ENCODE measurements around the gene LRRC74B.
A peak's percentile ranks its signal among the peaks of the same experiment; 100 is the strongest.
"Not testable (repeated sequence)": the region's sequence is repeated elsewhere in the genome, so short reads cannot be mapped to it uniquely, and the experiment has no call there.

LRRC74B gene

GRCh38 chr22:20999350-21000206 is 46.2 kb upstream of the LRRC74B start:
- H3K27ac ChIP-seq: peak overlapping the region in 1 of 2 donors; percentile 99
- no peak for DNase-seq (ENCODE audit: low spot score)
- H3K4me3 ChIP-seq: peak overlapping the region; percentile 87
- TF ChIP-seq CTCF (IDR thresholded peaks at IDR 0.05): no peak

GRCh38 chr22:21000207-21000986 is 45.3 kb upstream of the LRRC74B start:
- DNase-seq (ENCODE audit: low spot score): no peak
- Histone ChIP-seq H3K4me3 (peak overlapping the region; percentile 87), H3K27ac (peak overlapping the region; percentile 98 to 99)
- TF ChIP-seq CTCF (IDR thresholded peaks at IDR 0.05): no peak

- peak overlapping the region; percentile 98 to 99 for H3K27ac ChIP-seq
- TF ChIP-seq CTCF (IDR thresholded peaks at IDR 0.05): no peak
- peak overlapping the region; percentile 87 for H3K4me3 ChIP-seq
- no peak for DNase-seq (ENCODE audit: low spot score)
Observed at GRCh38 chr22:21000987-21001600, 44.7 kb upstream of the LRRC74B start.

GRCh38 chr22:21001601-21002325 is 44.0 kb upstream of the LRRC74B start, which contains the start of gene THAP7:
TSS of gene THAP7 (minus strand) at chr22:21002118. CDS start at chr22:21001911, 207 bp downstream.
- peak; percentile 98 for DNase-seq (ENCODE audit: low spot score)
- peak within 1 kb of the TSS; percentile 98 to 99 for H3K27ac ChIP-seq
- H3K4me3 ChIP-seq: peak within 1 kb of the TSS; percentile 87
- TF ChIP-seq CTCF (IDR thresholded peaks at IDR 0.05): no peak

GRCh38 chr22:21003782-21004181 is 42.0 kb upstream of the LRRC74B start:
- H3K4me3 ChIP-seq: no peak overlapping the region
- no peak for DNase-seq (ENCODE audit: low spot score)
- no peak for TF ChIP-seq CTCF (IDR thresholded peaks at IDR 0.05)

GRCh38 chr22:21009208-21009607 is 36.5 kb upstream of the LRRC74B start:
- DNase-seq (ENCODE audit: low spot score); H3K27ac ChIP-seq: not testable (repeated sequence)

More at GRCh38 chr22:21003782-21004181, 42.0 kb upstream of the LRRC74B start:
- H3K27ac ChIP-seq: peak overlapping the region in 1 of 2 donors; percentile 41

More at GRCh38 chr22:21009208-21009607, 36.5 kb upstream of the LRRC74B start:
- H3K4me3 ChIP-seq: not testable (repeated sequence)

Measured in coronary artery (tissue), 2 donors.